ENCODE measurements around the gene DBT. TPM values are rescaled to one million over a fixed set of nuclear protein-coding genes. Genes with fewer than 3 reads are reported as not detected.
"Not testable (repeated sequence)": the region's sequence is repeated elsewhere in the genome, so short reads cannot be mapped to it uniquely, and the experiment has no call there.

DBT gene
- polyA plus RNA-seq, 2 donors = 2.3 to 3.9 TPM

DNA sequence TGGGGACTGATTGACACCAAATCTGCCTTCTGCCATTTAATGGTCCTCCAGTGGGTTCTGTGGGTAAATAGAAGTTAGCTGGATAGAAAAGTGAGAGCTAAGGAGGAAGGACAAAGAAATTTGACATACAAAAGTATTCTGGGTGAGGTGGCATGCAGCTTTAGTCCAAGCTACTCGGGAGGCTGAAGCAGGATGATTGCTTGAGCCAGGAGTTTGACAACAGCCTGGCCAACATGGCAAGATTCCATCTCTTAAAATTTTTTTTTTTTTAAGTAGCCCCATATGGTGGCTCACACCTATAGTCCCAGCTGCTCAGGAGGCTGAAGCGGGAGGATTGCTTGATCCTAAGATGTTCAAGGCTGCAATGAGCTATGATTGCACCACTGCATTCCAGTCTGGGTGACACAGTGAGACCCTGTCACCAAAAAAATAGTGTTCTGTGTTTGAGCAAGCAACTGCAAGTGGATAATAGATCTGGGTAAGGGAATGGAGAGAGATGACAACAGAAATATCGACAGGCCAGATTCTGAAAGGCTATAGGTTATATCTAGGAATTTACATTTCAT lies 29.8 kb upstream of the DBT start:
- H3K27me3 ChIP-seq (ENCODE audit: control insufficient read depth in 1 of 2, insufficient read depth in 2 of 2, low read length in 2 of 2) = no peaks in the 10 kb centered on the region
- no peaks in the 10 kb centered on the region for H3K9me3 ChIP-seq (ENCODE audit: control insufficient read depth in 2 of 2, insufficient read depth in 1 of 2, low read depth in 1 of 2, low read length in 1 of 2)
- no peak overlapping the region for H3K4me3 ChIP-seq (ENCODE audit: low read depth in 1 of 2, low read length in 2 of 2)
- no peak overlapping the region for H3K27ac ChIP-seq (ENCODE audit: low read depth in 2 of 2, low read length in 1 of 2)
- H3K36me3 ChIP-seq (ENCODE audit: control insufficient read depth in 2 of 2, insufficient read depth in 2 of 2, low read length in 1 of 2) = peaks cover 0 to 3% of the 10 kb centered on the region in 2 donors
- no peaks in the 10 kb centered on the region for H3K4me1 ChIP-seq (ENCODE audit: control insufficient read depth in 2 of 2, insufficient read depth in 2 of 2, low read length in 1 of 2)
- 85 to 87% methylated on average over 3 of the region's 3 CpGs for WGBS, 2 donors

DNA sequence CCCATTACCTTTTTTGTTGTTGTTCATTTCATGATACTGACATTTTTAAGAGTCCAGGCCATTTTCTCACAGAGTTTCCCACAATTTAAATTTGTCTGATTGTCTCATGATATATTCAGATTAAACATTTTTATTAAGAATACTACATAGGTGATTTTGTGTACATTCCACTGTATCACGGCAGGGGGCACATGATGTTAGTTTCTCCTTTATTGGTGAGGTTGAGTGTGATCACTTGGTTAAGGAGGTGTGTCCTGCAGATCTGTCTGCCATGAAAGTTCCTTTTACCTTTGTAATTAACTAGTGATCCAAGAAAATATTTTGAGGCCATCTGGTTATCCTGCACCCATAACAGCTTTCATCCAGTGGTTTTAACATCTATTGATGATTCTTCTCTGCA lies 28.2 kb upstream of the DBT start:
- 61 to 79% methylated on average over 1 of the region's 1 CpG for WGBS, 2 donors
- Histone ChIP-seq H3K4me1 (ENCODE audit: control insufficient read depth in 2 of 2, insufficient read depth in 2 of 2, low read length in 1 of 2) (no peaks in the 10 kb centered on the region), H3K27ac (ENCODE audit: low read depth in 2 of 2, low read length in 1 of 2) (no peak overlapping the region), H3K27me3 (ENCODE audit: control insufficient read depth in 1 of 2, insufficient read depth in 2 of 2, low read length in 2 of 2) (no peaks in the 10 kb centered on the region), H3K4me3 (ENCODE audit: low read depth in 1 of 2, low read length in 2 of 2) (no peak overlapping the region), H3K36me3 (ENCODE audit: control insufficient read depth in 2 of 2, insufficient read depth in 2 of 2, low read length in 1 of 2) (peaks cover 2 to 5% of the 10 kb centered on the region in 2 donors), H3K9me3 (ENCODE audit: control insufficient read depth in 2 of 2, insufficient read depth in 1 of 2, low read depth in 1 of 2, low read length in 1 of 2) (no peaks in the 10 kb centered on the region)

DNA sequence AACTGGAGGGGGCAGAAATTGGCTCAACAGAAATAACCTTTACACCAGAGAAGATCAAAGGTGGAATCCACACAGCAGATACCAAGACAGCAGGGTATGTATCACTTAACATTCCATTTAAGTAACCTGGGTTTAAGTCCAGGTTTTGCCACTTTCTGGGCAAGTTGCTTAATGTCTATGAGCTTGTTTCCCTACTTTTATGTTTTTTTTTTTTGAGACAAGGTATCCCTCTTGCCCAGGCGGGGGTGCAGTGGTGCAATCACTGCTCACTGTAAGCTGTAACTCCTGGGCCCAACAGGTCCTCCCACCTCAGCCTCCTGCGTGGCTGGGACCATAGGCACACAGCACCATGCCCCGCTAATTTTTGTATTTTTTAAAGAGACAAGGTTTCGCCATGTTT lies 18.6 kb upstream of the DBT start:
- 96 to 97% methylated on average over 4 of the region's 4 CpGs for WGBS, 2 donors
- no peaks in the 10 kb centered on the region for H3K27me3 ChIP-seq (ENCODE audit: control insufficient read depth in 1 of 2, insufficient read depth in 2 of 2, low read length in 2 of 2)
- H3K36me3 ChIP-seq (ENCODE audit: control insufficient read depth in 2 of 2, insufficient read depth in 2 of 2, low read length in 1 of 2) = peaks cover 4 to 5% of the 10 kb centered on the region in 2 donors
- no peak overlapping the region for H3K4me3 ChIP-seq (ENCODE audit: low read depth in 1 of 2, low read length in 2 of 2)
- H3K9me3 ChIP-seq (ENCODE audit: control insufficient read depth in 2 of 2, insufficient read depth in 1 of 2, low read depth in 1 of 2, low read length in 1 of 2) = no peaks in the 10 kb centered on the region
- no peak overlapping the region for H3K27ac ChIP-seq (ENCODE audit: low read depth in 2 of 2, low read length in 1 of 2)
- peaks cover 0 to 3% of the 10 kb centered on the region in 2 donors for H3K4me1 ChIP-seq (ENCODE audit: control insufficient read depth in 2 of 2, insufficient read depth in 2 of 2, low read length in 1 of 2)

DNA sequence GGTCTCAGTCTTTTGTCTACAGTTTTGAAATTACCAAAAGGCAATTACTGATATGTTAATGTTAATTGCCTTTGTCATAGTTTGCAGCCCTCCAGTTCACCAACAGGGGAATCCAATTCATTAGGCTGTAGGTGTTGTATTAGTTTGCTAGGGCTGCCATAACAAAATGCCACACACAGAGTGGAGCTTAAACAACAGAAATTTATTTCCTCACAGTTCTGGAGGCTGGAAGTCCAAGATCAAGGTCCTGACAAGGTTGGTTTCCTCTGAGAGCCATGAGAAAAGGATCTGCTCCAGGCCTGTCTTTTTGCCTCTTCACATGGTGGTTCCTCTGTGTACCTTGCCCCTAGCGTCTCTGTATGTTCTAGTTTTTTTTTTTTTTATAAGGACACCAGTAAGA lies 17.6 kb upstream of the DBT start:
- H3K4me1 ChIP-seq (ENCODE audit: control insufficient read depth in 2 of 2, insufficient read depth in 2 of 2, low read length in 1 of 2) = peaks cover 0 to 3% of the 10 kb centered on the region in 2 donors
- no peaks in the 10 kb centered on the region for H3K27me3 ChIP-seq (ENCODE audit: control insufficient read depth in 1 of 2, insufficient read depth in 2 of 2, low read length in 2 of 2)
- H3K9me3 ChIP-seq (ENCODE audit: control insufficient read depth in 2 of 2, insufficient read depth in 1 of 2, low read depth in 1 of 2, low read length in 1 of 2) = no peaks in the 10 kb centered on the region
- peaks cover 4 to 5% of the 10 kb centered on the region in 2 donors for H3K36me3 ChIP-seq (ENCODE audit: control insufficient read depth in 2 of 2, insufficient read depth in 2 of 2, low read length in 1 of 2)
- 70 to 85% methylated on average over 1 of the region's 1 CpG for WGBS, 2 donors
- no peak overlapping the region for H3K27ac ChIP-seq (ENCODE audit: low read depth in 2 of 2, low read length in 1 of 2)
- peak overlapping the region; percentile 81 to 100 for H3K4me3 ChIP-seq (ENCODE audit: low read depth in 1 of 2, low read length in 2 of 2)

DNA sequence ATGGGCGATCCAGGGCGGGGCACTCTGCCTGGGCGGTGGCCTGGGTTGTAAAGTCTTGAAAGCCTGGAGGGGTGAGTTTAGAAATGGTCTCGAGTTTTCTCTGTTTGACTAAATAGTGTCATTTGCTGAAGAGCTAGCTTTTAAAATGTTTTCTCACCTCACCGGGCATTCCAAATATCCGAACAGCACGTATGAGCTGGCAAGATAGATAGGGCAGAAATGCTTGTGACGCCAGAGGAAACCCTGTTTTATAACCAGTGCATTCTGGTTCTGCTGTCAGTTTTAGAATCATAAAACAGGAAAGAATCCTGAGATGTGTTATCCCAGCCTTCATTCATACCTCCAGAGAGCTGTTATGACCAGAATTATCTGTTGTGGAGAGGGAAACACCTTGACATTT lies 17.1 kb upstream of the DBT start:
- Histone ChIP-seq H3K4me3 (ENCODE audit: low read depth in 1 of 2, low read length in 2 of 2) (peak overlapping the region; percentile 81 to 100), H3K36me3 (ENCODE audit: control insufficient read depth in 2 of 2, insufficient read depth in 2 of 2, low read length in 1 of 2) (peaks cover 4 to 5% of the 10 kb centered on the region in 2 donors), H3K27ac (ENCODE audit: low read depth in 2 of 2, low read length in 1 of 2) (peak overlapping the region; percentile 98 to 99), H3K27me3 (ENCODE audit: control insufficient read depth in 1 of 2, insufficient read depth in 2 of 2, low read length in 2 of 2) (no peaks in the 10 kb centered on the region), H3K9me3 (ENCODE audit: control insufficient read depth in 2 of 2, insufficient read depth in 1 of 2, low read depth in 1 of 2, low read length in 1 of 2) (no peaks in the 10 kb centered on the region), H3K4me1 (ENCODE audit: control insufficient read depth in 2 of 2, insufficient read depth in 2 of 2, low read length in 1 of 2) (peaks cover 0 to 3% of the 10 kb centered on the region in 2 donors)
- WGBS, 2 donors = 0% methylated on average over 8 of the region's 8 CpGs

DNA sequence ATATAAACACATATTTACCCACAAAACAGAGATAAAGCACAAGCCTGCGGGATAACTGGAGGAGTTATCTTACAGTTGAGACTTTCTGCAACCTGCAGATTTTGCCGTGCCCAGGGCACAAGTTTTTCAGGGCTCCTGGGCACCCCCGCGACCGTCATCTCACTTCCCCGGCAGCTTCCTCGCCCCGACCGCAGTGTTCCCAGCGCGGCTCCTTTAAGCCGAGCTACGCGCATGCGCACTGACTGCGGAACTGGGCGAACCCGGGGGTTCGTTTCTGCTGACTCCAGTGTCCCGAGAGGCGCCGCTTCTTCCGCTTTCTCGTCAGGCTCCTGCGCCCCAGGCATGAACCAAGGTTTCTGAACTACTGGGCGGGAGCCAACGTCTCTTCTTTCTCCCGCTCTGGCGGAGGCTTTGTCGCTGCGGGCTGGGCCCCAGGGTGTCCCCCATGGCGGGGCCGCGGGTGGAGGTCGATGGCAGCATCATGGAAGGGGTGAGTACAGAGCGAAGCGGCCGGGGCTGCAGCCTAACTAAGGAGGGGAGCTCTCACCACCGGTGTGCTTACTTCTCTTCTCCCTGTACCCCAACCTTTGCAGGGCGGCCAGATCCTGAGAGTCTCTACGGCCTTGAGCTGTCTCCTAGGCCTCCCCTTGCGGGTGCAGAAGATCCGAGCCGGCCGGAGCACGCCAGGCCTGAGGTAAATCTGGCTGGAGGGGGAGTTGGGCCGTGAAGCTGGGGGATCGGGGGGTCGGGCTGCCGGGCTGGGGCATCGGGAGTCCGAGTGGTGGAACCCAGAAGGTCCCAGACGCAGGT lies 16.5 kb upstream of the DBT start, which contains the start of gene RTCA:
Gene RTCA (plus strand): TSS at position 286 of the 810 bp plus-strand sequence. CDS start 160 bp downstream, at position 446.
- H3K36me3 ChIP-seq (ENCODE audit: control insufficient read depth in 2 of 2, insufficient read depth in 2 of 2, low read length in 1 of 2) = peaks cover 4 to 5% of the 10 kb centered on the region in 2 donors
- H3K27me3 ChIP-seq (ENCODE audit: control insufficient read depth in 1 of 2, insufficient read depth in 2 of 2, low read length in 2 of 2) = no peaks in the 10 kb centered on the region
- peaks cover 0 to 3% of the 10 kb centered on the region in 2 donors for H3K4me1 ChIP-seq (ENCODE audit: control insufficient read depth in 2 of 2, insufficient read depth in 2 of 2, low read length in 1 of 2)
- WGBS, 2 donors = 1% methylated on average over 53 of the region's 53 CpGs
- H3K4me3 ChIP-seq (ENCODE audit: low read depth in 1 of 2, low read length in 2 of 2) = peak within 1 kb of the TSS; percentile 81 to 100
- peak within 1 kb of the TSS; percentile 98 to 99 for H3K27ac ChIP-seq (ENCODE audit: low read depth in 2 of 2, low read length in 1 of 2)
- no peaks in the 10 kb centered on the region for H3K9me3 ChIP-seq (ENCODE audit: control insufficient read depth in 2 of 2, insufficient read depth in 1 of 2, low read depth in 1 of 2, low read length in 1 of 2)

DNA sequence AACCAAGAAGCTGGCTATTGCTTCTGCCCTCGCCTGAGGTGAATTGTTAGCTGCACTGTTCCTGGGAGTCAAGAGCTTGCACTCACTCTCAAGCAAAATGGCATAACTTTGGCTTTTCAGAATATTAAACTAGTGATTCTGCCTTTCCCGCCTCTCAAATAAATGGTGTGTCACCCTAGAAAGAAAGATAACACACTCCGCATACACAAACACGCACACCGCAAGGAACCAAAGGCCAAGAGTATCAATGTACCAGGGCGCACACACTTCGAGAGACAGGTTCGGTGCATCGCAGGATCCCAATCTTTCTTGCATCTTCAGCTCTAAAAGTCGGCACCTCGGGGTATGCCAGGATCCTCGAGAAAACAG lies 15.9 kb upstream of the DBT start:
- H3K9me3 ChIP-seq (ENCODE audit: control insufficient read depth in 2 of 2, insufficient read depth in 1 of 2, low read depth in 1 of 2, low read length in 1 of 2) = no peaks in the 10 kb centered on the region
- no peaks in the 10 kb centered on the region for H3K27me3 ChIP-seq (ENCODE audit: control insufficient read depth in 1 of 2, insufficient read depth in 2 of 2, low read length in 2 of 2)
- 1% methylated on average over 12 of the region's 12 CpGs for WGBS, 2 donors
- peak overlapping the region; percentile 81 to 100 for H3K4me3 ChIP-seq (ENCODE audit: low read depth in 1 of 2, low read length in 2 of 2)
- H3K4me1 ChIP-seq (ENCODE audit: control insufficient read depth in 2 of 2, insufficient read depth in 2 of 2, low read length in 1 of 2) = peaks cover 0 to 3% of the 10 kb centered on the region in 2 donors
- H3K36me3 ChIP-seq (ENCODE audit: control insufficient read depth in 2 of 2, insufficient read depth in 2 of 2, low read length in 1 of 2) = peaks cover 4 to 5% of the 10 kb centered on the region in 2 donors
- H3K27ac ChIP-seq (ENCODE audit: low read depth in 2 of 2, low read length in 1 of 2) = peak overlapping the region; percentile 98 to 99

DNA sequence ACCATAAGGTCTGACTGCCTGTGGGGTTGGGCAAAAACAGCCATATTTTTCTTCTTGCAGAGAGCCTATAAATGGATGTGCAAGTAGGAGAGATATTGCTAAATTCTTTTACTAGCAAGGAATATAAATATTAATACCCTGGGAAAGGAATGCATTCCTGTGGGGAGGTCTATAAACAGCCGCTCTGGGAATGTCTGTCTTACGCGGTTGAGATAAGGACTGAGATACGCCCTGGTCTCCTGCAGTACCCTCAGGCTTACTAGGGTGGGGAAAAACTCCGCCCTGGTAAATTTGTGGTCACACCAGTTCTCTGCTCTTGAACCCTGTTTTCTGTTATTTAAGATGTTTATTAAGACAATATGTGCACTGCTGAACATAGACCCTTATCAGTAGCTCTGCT lies 14.4 kb upstream of the DBT start:
- not testable (repeated sequence) for H3K4me1 ChIP-seq (ENCODE audit: control insufficient read depth in 2 of 2, insufficient read depth in 2 of 2, low read length in 1 of 2); H3K4me3 ChIP-seq (ENCODE audit: low read depth in 1 of 2, low read length in 2 of 2); H3K27ac ChIP-seq (ENCODE audit: low read depth in 2 of 2, low read length in 1 of 2); H3K27me3 ChIP-seq (ENCODE audit: control insufficient read depth in 1 of 2, insufficient read depth in 2 of 2, low read length in 2 of 2); H3K36me3 ChIP-seq (ENCODE audit: control insufficient read depth in 2 of 2, insufficient read depth in 2 of 2, low read length in 1 of 2); H3K9me3 ChIP-seq (ENCODE audit: control insufficient read depth in 2 of 2, insufficient read depth in 1 of 2, low read depth in 1 of 2, low read length in 1 of 2)
- WGBS, 2 donors = 90 to 96% methylated on average over 5 of the region's 5 CpGs

DNA sequence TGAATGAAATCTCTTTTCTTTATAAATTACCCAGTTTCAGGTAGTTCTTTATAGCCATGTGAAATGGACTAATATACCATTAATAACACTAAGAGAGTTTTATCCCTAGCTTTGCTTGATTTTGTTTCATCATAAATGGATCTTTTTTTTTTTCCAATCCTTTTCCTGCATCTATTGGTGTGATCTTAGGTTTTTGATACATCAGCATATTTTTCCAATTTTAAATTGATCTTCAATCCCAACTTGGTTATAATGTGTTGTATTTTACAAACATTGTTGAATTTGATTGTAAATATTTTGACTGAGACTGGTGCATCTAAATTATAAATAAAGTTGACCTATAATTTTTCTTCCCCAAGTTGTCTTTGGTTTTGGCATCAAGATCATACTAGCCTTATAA lies 12.1 kb upstream of the DBT start:
- no peaks in the 10 kb centered on the region for H3K9me3 ChIP-seq (ENCODE audit: control insufficient read depth in 2 of 2, insufficient read depth in 1 of 2, low read depth in 1 of 2, low read length in 1 of 2)
- H3K4me1 ChIP-seq (ENCODE audit: control insufficient read depth in 2 of 2, insufficient read depth in 2 of 2, low read length in 1 of 2) = no peaks in the 10 kb centered on the region
- no peaks in the 10 kb centered on the region for H3K36me3 ChIP-seq (ENCODE audit: control insufficient read depth in 2 of 2, insufficient read depth in 2 of 2, low read length in 1 of 2)

DNA sequence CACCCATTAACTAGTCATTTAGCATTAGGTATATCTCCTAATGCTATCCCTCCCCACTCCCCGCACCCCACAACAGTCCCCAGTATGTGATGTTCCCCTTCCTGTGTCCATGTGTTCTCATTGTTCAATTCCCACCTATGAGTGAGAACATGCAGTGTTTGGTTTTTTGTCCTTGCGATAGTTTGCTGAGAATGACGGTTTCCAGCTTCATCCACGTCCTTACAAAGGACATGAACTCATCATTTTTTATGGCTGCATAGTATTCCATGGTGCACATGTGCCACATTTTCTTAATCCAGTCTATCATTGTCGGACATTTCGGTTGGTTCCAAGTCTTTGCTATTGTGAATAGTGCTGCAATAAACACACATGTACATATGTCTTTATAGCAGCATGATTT lies 8.8 kb upstream of the DBT start:
- H3K27me3 ChIP-seq (ENCODE audit: control insufficient read depth in 1 of 2, insufficient read depth in 2 of 2, low read length in 2 of 2); H3K4me1 ChIP-seq (ENCODE audit: control insufficient read depth in 2 of 2, insufficient read depth in 2 of 2, low read length in 1 of 2); H3K27ac ChIP-seq (ENCODE audit: low read depth in 2 of 2, low read length in 1 of 2); H3K9me3 ChIP-seq (ENCODE audit: control insufficient read depth in 2 of 2, insufficient read depth in 1 of 2, low read depth in 1 of 2, low read length in 1 of 2); H3K4me3 ChIP-seq (ENCODE audit: low read depth in 1 of 2, low read length in 2 of 2); H3K36me3 ChIP-seq (ENCODE audit: control insufficient read depth in 2 of 2, insufficient read depth in 2 of 2, low read length in 1 of 2): not testable (repeated sequence)
- WGBS, 2 donors = 88 to 94% methylated on average over 6 of the region's 6 CpGs

More for the DNA sequence above, 12.1 kb upstream of the DBT start:
- H3K27ac ChIP-seq (ENCODE audit: low read depth in 2 of 2, low read length in 1 of 2) = no peak overlapping the region
- no peak overlapping the region for H3K4me3 ChIP-seq (ENCODE audit: low read depth in 1 of 2, low read length in 2 of 2)
- H3K27me3 ChIP-seq (ENCODE audit: control insufficient read depth in 1 of 2, insufficient read depth in 2 of 2, low read length in 2 of 2) = no peaks in the 10 kb centered on the region

All from esophagus (tissue), 2 donors.